ENCODE results near the gene MICALL1.

GRCh38 chr22:37887584-37888378 lies 18.3 kb upstream of the MICALL1 start:
- peak; percentile 16; the same call in 1 of the 2 replicates for TF ChIP-seq CTCF (IDR thresholded peaks at IDR 0.05; ENCODE audit: low read length)
- TF ChIP-seq EZH2 (IDR thresholded peaks at IDR 0.05; ENCODE audit: borderline replicate concordance, low read length): no peak
